ENCODE results near the gene WNK2.
"Not testable (repeated sequence)": the region's sequence is repeated elsewhere in the genome, so short reads cannot be mapped to it uniquely, and the experiment has no call there.

WNK2 gene

DNA sequence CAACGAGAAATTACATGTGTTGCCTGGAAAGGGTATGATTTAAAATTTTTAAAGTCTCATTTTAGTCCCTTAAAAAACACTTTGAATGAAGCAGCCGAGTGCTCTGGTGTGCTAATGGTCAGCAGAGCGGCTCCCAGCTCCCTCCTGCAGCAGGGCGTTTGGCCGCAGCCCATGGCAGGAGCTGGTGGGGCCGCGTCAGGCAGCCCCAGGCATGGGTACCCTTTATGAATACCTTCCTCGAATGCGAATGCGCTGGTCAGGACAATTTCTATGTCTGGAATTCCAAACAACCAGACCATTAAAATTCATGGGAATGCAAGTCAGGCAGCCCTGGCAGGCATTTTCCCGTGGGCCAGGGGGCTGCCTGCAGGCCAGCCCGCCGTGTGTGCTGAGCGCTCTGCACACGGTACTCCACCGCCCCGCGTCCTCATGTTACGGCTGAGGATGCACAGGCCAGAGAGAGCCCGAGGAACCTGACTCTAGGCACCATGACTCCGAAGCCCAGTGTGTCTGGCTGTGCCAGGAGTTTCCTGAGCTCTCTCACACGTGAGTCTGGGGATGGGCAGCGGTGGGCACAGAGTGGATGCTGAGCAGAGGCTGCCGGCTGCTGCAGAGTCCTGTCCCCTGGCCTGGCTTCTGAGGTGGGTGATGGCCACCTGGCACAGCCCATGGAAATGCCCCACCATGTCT is 123.7 kb downstream of the WNK2 start:
- no peak for DNase-seq (ENCODE audit: low spot score)

DNA sequence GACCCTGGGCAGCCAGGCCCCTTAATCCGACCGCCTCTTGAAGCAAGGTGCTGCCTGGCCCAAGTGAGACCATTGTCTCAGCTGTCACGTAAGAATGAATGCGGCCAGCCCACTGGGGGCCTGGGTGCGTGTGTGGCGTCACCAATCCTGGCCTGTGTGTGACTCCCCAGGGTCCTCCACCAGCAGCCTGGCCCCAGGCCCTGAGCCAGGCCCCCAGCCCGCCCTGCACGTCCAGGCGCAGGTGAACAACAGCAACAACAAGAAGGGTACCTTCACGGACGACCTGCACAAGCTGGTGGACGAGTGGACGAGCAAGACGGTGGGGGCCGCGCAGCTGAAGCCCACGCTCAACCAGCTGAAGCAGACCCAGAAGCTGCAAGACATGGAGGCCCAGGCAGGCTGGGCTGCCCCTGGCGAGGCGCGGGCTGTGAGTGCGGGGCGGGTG is 124.2 kb downstream of the WNK2 start:
- DNase-seq (ENCODE audit: low spot score): no peak

DNA sequence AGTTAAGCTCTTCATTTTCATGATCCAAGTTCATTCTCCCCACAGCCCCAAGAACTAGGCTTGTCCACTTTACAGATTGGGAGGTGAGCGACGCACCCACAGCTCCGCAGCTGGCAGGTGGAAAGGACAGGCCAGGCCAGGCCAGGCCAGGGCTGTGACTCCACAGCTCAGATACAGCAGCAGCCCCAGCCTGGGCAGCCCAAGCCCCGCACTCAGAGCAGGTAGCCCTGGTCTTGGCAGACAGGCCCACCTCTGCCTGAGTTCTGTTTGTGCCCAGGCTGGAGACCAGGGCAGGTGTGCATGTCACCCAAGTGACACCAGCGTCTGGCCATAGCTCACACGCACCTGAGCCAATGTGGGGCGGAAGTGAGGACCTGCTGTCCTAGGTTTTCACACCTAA is 124.7 kb downstream of the WNK2 start:
- DNase-seq (ENCODE audit: low spot score): no peak

DNA sequence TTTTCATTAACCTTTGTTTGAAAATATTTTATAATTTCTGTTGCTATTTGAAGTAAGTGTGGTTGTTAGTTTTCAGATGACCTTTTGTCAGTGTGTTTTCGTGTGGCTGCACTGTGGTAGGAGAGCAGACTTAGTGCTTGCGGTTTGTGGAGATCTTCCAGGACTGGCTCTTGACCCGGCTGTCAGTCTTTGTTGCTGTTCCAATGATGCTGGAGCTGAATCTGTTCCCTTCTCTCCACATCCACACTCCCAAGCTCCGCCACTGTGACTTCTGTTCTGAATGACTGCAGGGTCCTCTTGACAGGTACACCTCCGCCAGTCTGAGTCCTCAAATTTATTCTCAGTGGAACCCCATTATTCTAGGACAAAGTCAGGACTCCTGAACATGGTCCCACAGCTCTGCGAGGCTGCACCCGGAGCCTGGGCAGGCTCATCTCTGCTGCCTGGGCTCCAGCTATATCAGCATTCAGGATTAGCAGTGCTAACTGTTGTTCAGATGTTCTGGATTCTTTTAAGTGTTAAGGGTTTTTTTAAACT is 126.0 kb downstream of the WNK2 start:
- no peak for DNase-seq (ENCODE audit: low spot score)

DNA sequence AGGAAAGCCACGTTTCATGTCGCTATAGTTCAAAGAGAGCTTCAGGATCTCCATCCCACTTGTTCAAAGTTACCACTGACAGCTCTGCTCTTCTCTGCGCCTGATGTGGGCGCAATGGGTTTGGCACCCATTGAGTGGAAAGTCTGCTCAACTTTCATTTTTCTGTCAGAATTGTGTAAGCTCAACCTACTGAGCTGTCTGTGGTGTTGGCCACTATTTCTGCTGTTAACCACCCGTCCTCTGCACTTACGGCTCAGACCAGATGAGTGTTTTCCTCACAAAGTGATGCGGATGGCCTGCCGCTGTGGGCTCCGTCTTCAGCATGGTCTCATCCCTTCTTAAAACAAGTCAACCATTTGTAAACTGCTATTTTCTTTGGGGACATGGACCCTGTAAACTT is 131.2 kb downstream of the WNK2 start:
- no peak for DNase-seq (ENCODE audit: low spot score)

DNA sequence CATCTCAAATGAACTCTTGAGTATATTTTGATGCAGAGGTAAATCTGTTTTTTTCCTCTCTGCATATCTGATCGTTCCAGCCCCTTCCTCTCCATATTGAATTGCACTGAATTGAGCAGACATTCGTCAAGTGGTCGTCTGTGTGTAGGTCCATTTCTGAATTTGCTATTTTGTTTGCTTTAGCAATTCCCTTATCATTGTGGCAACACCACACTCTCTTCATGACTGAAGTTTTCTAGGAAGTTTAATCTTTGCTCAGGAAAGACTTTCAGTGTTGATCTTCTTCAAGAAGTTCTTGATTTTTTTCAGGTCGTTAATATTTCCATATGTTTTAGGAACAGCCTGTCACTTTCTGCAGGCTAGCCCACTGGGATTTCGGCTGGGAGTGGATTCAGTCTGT is 132.0 kb downstream of the WNK2 start:
- DNase-seq (ENCODE audit: low spot score): no peak

DNA sequence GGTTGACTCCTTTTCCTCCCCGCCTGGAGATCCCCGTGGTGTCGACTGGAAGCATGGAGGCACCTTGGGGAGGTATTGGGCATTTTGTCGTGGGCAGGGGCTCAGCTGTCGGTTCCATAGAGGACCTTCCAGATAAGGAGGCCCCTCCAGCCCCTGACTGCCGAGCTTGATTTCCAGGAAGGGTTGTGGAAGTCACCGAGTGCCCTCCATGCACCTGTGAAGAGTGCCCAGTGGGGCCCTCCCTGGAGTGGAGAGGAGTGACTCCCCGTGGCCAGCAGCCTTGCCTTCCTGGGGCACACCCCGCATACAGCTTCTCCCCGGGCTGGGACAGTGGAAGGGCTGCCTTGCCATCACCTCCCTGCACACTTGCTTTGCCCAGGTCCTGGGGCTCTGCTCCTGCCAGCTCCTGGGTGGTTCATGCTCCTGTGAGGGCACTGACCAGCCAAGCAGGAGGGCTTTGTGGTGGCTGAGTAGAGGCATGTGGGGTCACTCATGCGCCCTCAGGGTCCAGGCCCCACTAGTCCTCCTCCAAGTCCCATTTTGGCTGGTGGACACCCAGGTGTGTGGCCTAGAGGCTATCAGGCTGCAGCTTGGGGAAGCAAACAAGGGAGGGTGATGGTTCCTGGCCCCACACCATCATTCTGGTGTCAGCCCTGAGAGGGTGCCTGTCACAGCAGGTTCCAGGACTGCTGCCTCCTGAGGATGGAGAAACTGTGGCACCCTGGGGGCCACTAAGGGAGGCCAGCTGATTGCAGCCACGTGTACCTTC is 133.0 kb downstream of the WNK2 start:
- no peak for DNase-seq (ENCODE audit: low spot score)

DNA sequence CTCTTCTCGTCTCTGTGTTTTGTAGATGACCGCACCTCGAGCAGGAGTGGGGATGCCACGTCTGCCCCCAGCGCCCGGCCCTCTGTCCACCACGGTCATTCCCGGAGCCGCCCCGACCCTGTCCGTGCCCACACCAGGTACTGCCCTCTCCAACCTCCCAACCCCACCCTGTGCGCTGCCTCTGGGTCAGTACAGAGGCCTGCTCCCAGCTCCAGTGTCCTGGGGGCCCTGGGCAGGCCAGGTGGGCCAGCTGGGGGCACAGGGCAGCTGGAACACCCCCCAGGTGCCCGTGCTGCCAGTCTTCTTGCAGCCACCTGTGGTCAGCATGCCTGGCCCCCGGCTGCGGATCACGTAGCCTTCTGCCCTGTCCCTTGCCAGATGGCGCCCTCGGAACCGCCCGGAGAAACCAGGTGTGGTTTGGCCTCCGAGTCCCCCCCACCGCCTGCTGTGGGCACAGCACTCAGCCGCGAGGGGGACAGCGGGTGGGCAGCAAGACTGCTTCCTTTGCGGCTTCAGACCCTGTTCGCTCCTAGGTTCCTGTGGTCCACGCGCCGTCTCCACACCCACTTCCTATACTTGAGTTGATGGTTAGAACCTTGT is 133.7 kb downstream of the WNK2 start:
- no peak for DNase-seq (ENCODE audit: low spot score)

DNA sequence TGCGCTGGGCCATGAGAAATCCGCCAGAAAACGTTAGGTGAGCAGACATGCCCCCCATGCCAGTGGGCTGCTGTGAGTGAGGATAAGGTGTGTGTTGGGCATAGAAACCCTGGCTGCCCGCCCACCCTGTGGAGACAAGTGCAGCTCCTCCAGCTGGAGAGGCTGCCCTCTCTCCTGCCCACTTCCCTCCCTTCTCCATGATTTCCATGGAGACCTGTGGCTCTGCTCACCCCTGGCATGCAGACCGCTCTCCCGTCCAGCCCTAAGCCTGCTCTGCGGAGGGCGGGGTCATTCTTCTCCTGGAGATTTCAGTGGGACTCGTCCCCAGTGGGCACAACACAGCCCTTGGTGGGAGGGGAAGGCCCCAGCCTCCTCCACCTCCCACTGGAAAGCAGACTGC is 134.5 kb downstream of the WNK2 start:
- DNase-seq (ENCODE audit: low spot score): peak; percentile 9

DNA sequence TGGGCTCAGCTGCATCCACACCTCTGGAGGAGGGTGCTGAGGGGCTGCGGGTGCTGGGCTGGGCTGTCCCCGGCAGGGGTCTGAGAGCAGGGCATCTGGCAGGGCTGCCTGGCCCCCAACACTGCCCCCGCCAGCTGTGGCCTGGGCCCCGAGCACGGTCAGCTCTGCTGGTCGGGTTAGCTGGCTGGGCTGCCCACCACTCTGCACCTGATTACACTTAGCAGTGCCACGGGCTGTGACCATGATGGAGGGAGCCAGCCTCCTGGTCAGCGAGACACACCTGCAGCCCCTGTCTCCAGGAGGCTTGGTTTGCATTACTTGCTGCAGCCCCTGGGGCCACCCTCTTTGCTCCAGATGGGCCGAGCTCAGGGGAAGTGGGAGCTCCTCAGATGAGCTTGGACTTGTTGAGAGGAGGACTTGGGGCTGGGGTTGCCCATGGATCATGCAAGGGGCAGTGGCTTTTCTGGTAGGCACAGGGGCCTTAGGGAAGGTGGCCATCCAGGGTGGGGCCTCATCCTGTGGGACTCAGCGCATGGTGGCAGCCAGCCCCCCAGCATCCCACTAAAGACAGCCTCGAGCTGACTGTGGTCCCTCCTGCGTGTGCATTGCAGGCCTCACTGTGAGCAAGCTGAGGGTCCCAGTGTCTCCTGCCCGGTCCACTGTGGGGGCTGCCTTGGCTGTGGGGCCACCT is 135.5 kb downstream of the WNK2 start:
- peak; percentile 7 for DNase-seq (ENCODE audit: low spot score)

DNA sequence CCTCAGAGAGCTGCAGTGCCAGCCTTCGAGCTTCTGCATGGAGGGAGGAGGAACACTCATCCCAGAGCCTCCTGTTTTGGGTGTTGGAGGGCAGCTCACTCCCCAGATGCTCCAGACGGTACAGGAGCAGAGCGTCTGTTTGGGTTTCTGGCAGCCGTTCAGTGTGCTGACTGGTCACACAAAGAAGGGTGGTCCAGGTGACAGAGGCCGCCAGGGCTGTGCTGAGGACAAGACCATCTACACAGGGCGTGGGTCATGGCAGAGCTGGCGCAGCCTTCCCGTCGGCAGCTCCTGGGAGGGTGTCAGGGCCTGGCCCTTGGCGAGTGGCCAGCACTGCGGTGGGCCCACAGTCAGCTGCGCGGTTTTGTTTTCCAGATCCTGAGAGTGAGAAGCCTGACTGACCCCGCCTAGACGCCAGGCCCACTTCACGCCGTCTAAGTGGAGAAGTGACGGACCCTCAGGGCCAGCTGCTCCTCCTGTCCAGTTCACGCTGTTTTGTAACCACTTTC is 136.1 kb downstream of the WNK2 start:
- DNase-seq (ENCODE audit: low spot score): peak; percentile 13

DNA sequence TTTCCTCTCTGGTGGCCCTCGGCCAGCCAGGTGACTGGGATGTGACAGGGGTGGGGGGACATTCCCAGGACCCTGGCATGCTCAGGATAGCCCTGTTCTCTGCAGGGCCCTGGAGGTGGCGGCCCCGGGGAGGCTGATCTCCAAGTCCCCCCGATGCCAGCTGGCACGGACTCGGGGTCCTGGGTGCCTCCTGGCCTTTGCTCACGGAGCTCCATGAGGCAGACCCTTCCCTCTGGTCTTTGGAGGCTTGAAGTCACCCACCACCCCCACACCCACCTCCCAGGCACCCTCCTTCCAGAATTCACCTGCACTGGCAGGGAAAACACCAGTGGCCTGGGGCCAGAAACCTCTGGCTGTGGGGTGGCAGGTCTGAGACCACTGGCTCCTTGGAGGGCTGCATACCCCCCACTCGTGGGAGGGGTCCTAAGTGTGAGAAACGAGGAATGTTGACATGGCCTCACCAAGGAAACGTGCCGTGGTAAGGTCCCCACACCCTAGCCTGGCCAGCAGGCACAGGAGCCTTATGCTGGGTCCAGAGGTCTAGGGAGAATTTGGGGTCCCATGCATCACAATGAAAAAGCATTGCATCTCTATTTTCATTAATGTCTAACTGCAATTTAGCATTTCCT is 136.8 kb downstream of the WNK2 start:
- peak; percentile 8 for DNase-seq (ENCODE audit: low spot score)

DNA sequence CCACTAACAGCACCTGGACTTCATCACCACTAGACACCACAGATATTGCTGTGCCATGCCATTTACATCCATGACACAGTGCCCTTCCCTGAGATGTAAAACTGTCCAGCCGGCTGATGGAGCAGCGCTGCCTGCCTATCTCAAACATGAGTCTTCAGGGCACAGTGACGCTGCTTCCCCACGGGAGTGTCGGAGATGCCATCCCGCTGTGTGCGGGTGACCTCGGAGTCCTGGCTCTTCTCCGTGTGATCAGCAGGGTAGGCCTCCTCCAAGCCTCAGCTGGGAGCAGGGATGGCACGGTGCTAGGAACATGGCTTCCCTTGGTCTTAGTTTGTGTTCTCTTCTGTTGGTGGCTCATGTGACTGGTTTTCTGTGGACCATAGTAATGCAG is 137.3 kb downstream of the WNK2 start:
- peak; percentile 7 for DNase-seq (ENCODE audit: low spot score)

DNA sequence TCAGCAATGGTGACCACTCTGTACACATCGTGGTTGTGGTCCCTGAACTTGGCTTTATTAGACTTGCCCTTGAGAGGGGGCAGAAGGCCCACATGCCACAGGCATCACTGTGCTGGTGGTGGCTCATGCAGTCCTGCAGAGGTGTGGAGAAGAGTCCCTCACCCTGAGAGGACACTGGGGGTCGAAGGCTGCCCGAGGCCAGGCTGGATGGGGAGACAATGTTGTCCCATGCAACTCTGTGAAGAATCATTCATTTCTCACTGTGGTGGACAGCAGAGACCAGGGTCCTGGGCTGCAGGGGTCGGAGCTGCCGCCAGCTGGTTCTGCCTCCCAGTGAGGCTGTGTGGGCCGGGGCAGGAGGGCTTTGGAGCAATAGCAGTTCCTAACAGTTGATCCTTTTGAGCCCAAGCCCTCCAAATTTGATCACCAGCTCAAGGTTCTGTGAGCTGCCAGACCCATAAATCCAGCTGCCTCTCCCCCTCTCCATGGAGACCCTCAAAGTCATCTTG is 139.6 kb downstream of the WNK2 start:
- not testable (repeated sequence) for DNase-seq (ENCODE audit: low spot score)

DNA sequence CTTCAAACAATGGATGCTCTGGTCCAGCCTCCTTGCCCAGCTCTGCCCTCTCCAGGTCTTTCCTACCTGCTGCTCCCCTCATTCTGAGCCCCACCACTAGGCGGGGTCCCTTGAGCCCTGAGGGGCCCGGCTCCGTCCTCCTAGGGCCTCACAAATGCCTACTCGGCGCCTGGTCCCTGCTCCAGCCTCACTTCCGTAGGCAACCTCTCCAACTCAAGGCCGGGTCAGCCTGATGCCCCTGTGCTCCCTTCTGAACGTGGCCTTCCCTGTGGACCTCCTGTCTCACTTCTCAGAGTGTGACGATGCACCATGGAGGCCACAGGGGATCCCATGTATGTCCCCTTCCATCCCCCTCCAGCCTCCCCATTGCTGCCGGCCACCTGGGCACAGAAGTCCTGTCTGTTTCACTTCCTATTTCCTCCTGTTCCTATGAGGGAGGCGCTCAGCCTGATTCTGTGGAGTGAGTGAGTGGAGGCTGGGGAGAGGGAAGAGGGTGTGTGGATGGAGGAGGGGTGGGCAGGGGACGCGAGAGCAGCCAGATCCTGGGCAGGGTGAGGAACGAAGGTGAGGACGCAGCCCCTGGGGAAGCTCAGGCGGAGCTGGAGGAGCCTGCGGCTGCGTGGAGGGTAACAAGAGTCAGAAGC is 140.4 kb downstream of the WNK2 start:
- no peak for DNase-seq (ENCODE audit: low spot score)

DNA sequence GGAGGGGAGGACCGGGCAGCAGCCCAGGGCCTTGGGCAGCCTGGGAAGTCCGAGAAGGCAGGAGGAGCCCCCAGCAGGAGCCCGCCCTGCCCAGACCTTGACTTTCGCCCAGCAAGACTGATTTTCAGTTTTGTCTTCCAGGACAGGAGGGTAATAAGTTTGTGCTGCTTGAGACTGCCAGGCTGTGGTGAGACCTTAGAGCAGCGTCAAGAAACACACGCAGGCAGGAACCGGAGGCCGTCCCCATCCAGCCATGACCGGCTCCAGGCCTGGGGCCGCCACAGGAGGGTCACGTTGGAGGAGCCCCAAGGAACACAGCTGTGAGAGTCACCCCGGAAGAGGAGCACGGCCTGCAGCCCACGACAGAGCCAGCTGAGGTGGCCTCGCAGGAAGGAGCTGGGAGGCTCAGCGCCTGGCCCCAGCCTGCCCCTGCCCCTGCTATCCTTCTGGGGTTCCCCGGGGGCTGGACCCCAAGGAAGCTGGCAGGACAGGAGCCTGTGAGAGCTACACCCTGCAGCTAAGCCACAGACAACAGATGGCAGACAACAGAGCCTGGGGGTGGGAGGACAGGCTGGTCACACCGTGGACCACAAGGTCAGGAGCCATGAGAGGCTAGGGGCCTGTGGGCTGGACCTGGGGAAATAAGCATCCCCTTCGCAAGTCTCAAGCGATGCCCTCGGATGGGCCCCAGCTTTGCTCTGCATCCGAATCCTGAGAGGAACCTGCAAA is 141.5 kb downstream of the WNK2 start:
- DNase-seq (ENCODE audit: low spot score): no peak

DNA sequence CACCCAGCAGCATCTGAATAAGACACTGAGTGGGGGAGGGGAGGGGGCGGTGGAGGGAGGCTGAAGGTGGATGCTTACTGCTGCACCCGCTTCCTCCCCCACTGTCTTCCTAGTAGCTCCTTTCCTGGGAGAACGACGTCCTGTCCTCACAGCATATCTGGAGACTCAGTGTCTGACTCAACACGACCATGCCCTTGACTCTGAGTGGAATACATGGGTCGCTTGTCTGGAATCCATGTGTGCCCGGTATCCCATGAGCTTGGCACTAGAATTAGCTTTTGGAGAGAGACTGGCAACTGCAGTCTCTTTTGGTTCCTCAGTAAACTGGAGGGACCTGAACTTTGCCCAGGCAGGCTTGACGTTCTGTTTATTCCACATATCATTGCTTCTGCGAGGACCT is 142.1 kb downstream of the WNK2 start:
- no peak for DNase-seq (ENCODE audit: low spot score)

DNA sequence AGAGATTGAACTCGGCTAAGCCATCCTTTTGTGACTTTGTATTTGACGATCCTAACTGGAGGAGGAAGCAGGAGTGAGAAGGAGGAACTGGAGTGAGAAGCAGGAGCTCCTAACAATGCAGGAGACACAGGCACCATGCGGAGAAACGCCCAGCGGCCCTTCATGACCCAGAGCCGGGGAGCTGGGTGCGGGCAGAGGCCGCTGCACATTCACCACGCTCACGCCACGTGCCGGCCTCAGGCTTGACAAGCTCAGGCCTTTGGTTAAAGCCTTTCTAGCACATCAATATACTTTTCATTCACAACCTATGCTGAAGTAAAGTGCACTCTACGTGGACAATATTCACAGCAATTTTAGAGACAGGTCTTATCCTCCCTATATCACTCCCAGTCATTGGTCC is 142.7 kb downstream of the WNK2 start:
- no peak for DNase-seq (ENCODE audit: low spot score)

DNA sequence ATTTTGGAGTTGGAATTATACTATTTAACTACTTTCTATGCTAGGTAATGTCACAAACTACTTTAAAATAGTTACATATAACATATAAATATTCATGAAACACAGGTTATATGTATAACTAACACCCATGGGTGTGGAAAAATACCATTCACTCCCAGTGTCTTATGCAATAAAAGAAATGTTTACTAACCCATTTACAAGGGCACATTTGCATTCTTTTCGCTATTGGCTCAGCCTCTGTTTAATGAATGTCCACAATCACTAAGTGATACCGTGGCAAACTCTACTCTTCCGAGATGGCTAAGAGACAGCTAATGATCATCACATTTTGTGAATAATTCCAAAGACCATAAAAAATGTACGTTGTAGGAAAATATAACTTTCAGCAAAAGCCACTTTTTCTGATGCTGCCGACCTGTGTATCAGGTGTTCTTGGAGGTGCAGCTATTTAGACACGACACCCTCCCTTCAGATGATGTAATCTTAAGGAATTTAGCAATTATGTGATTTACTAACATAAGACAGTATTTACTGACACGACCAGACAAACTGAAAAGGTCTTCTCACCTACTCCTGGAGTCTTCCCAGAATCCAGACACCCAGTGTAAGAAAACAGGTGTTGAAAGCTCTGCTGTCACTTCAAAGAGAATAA is 145.8 kb downstream of the WNK2 start:
- no peak for DNase-seq (ENCODE audit: low spot score)

DNA sequence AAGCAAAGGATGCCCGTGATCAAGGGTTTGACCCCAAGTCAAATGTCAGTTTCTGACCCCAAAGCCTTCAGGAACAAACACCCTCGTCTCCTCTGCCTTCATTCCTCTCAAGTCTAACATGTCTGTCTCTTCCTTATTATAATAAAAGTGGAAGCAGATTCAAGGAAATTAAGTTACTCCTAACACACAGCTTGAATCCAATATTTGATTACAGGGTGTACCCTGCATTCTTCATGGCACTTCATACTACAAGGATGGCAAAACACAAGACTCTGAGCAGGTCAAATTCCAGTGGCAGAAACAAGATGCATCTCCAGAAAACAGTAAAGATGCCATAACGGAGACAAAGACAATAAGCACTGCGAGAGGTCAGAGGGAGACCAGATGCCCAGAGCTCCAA is 148.4 kb downstream of the WNK2 start:
- DNase-seq (ENCODE audit: low spot score): no peak

Data from AG20443 (cell line).